ENCODE measurements around the gene SPINT2. TPM values are rescaled to one million over a fixed set of nuclear protein-coding genes. Genes with fewer than 3 reads are reported as not detected.

Gene SPINT2
- total RNA-seq, 2 donors from 2014 or later, result 11.1 to 52.7 TPM

DNA sequence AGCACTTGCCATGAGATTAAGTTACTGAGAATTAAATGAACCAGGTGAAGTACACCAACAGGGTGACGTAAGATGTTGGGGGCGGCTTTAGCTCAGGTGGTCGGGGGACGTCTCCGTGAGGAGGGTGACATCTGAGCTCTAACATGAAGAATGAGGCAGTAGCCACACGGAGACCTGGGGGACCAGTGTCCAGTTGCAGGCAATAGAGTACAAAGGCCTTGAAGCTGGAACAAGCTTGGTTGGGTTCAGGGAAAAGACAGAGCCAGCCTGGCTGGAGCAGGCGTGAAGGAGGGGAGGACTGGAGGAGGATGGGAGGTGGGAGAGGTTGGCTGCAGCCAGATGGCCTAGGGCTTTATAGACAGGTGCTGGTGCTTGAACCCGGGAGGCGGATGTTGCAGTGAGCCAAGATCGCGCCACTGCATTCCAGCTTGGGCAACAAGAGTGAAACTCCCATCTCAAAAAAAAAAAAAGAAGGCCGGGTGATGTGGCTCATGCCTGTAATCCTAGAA is 1.6 kb downstream of the SPINT2 start:
- Histone ChIP-seq H3K4me3 (no peak overlapping the region), H3K9me3 (no peaks in the 10 kb centered on the region), H3K36me3 (no peaks in the 10 kb centered on the region), H3K27ac (no peak overlapping the region), H3K27me3 (no peaks in the 10 kb centered on the region), H3K4me1 (peaks cover 0 to 18% of the 10 kb centered on the region in 2 donors)
- no peak for DNase-seq (ENCODE audit: low spot score)
- TF ChIP-seq, protein P1, sequence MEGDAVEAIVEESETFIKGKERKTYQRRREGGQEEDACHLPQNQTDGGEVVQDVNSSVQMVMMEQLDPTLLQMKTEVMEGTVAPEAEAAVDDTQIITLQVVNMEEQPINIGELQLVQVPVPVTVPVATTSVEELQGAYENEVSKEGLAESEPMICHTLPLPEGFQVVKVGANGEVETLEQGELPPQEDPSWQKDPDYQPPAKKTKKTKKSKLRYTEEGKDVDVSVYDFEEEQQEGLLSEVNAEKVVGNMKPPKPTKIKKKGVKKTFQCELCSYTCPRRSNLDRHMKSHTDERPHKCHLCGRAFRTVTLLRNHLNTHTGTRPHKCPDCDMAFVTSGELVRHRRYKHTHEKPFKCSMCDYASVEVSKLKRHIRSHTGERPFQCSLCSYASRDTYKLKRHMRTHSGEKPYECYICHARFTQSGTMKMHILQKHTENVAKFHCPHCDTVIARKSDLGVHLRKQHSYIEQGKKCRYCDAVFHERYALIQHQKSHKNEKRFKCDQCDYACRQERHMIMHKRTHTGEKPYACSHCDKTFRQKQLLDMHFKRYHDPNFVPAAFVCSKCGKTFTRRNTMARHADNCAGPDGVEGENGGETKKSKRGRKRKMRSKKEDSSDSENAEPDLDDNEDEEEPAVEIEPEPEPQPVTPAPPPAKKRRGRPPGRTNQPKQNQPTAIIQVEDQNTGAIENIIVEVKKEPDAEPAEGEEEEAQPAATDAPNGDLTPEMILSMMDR (IDR thresholded peaks at IDR 0.05), result no peak

DNA sequence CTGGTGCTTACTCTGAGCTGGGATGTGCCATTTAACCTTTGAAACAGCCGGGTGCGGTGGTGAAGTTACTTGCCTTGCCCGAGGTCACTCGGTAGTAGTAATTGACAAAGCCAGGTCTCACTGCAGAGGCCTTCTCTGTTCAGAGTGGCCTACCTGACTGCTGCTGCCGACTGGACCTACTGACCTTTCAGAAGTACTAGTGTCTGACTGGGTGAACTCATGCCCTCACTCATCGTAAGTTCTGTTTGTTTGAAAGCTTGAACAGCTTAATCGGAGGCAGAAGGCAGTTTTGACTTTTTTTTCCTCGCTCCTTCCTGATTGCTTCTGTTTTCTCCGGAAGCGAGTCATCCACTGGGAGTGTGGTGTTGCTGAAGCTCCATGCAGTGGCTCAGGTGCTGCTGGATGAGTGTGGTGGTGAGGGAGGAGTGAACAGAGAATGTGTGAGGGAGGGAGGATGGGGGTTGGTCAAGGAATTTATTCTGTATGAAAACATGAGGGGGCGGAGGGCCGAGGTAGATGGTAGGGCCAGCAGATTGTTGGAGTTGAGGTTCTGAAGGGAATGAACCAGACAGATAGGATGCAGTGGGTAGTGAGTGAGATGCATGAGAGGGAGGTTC is 2.7 kb downstream of the SPINT2 start:
- peaks cover 0 to 18% of the 10 kb centered on the region in 2 donors for H3K4me1 ChIP-seq
- H3K27me3 ChIP-seq, result no peaks in the 10 kb centered on the region
- H3K36me3 ChIP-seq, result no peaks in the 10 kb centered on the region
- H3K4me3 ChIP-seq, result no peak overlapping the region
- no peak overlapping the region for H3K27ac ChIP-seq
- no peaks in the 10 kb centered on the region for H3K9me3 ChIP-seq
- no peak for DNase-seq (ENCODE audit: low spot score)
- TF ChIP-seq, protein P1 (IDR thresholded peaks at IDR 0.05), result no peak

DNA sequence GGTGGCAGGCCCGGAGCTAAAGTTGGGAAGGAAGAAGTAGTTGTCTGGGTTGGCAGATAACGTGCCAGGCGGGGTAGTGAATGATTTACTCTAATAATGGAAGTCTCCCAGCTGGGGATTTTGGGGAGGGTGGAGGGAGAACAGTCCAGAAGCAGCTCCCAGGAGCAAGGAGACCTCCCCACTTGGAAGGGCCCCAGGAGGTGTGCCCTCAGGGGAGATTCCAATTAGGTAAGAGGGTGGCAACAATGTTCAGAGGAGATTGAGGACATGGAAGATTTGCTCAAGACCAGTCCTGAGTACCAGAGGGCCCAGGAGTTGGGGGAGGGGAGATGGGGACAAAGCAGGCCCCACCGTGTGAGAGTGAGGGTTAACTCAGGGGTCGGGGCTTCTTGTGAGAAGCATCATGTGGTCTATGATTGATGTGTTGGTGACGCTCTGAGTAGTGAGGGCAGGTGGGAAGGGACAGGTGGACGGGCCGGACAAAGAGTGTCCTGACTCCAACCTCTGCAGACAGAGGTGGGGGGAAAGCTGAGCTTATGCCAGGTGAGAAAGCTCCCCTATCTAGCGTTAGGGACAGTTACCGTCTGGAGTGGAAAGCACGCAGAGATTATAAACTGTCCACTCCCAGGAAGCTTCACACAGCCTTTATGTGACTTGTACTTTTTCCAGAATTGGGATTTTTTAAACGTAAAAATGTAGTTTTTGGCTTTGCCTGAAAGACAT is 3.5 kb downstream of the SPINT2 start:
- no peak overlapping the region for H3K27ac ChIP-seq
- DNase-seq (ENCODE audit: low spot score), result no peak
- no peak overlapping the region for H3K4me3 ChIP-seq
- no peaks in the 10 kb centered on the region for H3K27me3 ChIP-seq
- H3K4me1 ChIP-seq, result peaks cover 0 to 18% of the 10 kb centered on the region in 2 donors
- TF ChIP-seq, protein P1 (IDR thresholded peaks at IDR 0.05), result no peak
- no peaks in the 10 kb centered on the region for H3K36me3 ChIP-seq
- H3K9me3 ChIP-seq, result no peaks in the 10 kb centered on the region

DNA sequence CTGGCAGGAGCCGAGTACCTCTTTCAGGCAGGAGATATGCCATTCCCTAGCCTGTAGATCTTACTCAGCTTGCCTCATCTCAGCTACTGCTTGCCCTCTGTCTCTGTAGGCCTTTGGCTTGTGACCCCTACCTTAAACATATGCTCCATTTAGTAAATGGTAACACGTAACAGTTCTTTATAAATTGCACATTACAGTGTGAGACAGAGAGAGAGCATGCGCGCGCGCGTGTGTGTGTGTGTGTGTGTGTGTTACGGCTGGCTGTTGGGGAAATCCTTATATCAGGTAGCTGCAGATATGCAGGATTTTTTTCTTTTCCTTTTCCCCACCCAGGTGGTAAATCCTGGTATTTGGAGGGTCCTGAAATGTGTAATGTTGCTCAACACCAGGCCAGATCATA is 4.2 kb downstream of the SPINT2 start:
- H3K27ac ChIP-seq, result no peak overlapping the region
- H3K9me3 ChIP-seq, result no peaks in the 10 kb centered on the region
- no peak for DNase-seq (ENCODE audit: low spot score)
- H3K4me1 ChIP-seq, result peaks cover 0 to 17% of the 10 kb centered on the region in 2 donors
- H3K36me3 ChIP-seq, result no peaks in the 10 kb centered on the region
- no peak overlapping the region for H3K4me3 ChIP-seq
- H3K27me3 ChIP-seq, result no peaks in the 10 kb centered on the region
- TF ChIP-seq, protein P1 (IDR thresholded peaks at IDR 0.05), result no peak

DNA sequence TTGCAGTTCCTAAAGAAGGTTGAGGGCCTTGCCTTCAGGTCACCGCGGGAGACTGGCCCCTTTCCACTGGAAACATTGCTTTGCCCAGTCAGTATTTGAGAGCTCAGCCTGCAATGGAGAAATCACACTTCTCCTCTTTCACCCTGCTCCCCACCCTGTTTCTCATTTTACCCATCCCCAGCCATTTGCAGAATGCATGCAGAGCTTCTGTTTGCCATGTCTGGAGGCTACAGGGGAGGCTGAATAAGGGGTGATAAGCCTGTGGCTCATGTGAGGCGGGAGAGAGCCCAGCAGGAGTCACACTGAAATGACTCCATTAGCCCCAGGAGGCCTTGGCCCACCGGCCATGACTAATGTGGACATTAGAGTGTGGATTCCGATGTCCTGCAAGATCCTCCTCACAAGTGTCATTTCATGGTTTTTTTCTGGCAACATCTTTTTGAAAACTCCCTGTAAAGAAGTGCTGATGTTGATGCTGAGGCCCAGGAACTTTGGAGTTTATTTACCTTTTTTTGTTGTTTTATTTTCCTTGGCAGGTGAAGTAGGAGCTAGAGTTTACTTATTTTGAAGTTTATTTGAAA is 6.3 kb downstream of the SPINT2 start:
- H3K27ac ChIP-seq, result no peak overlapping the region
- no peak for DNase-seq (ENCODE audit: low spot score)

More for the DNA sequence above, 6.3 kb downstream of the SPINT2 start:
- H3K4me1 ChIP-seq, result peaks cover 0 to 14% of the 10 kb centered on the region in 2 donors
- H3K9me3 ChIP-seq, result no peaks in the 10 kb centered on the region
- no peaks in the 10 kb centered on the region for H3K27me3 ChIP-seq
- H3K4me3 ChIP-seq, result no peak overlapping the region
- TF ChIP-seq, protein P1 (IDR thresholded peaks at IDR 0.05), result no peak
- no peaks in the 10 kb centered on the region for H3K36me3 ChIP-seq
